DMS153 treated with DMSO at 0.1 percent for 48 hours (cell line): ENCODE measurements around the gene TMEM200A.

Source experiments
- DNase-seq: peaks from one replicate; lab custom pipeline; 2025; ENCODE audit not compliant: unreplicated experiment; lab: John Stamatoyannopoulos, UW

Gene TMEM200A

DNA sequence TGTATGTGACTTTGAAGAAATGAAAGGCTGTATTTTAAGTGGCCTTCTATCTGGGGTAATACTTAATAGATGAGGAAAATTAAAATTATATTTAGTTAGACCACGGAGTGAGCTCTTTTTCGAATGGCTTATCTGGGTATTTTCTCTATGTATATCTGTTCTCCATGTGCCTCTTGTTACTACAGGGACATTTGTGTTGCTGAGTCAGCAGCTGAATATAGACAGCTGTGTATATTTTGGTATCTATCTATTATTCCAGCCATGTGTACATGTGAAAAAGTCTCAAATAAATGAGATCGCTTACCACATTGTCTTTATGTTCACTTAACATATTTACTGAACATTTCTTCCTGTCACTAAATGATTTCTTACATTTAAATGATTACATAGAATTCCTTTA lies 57.2 kb downstream of the TMEM200A start:
- DNase-seq = no peak

DNA sequence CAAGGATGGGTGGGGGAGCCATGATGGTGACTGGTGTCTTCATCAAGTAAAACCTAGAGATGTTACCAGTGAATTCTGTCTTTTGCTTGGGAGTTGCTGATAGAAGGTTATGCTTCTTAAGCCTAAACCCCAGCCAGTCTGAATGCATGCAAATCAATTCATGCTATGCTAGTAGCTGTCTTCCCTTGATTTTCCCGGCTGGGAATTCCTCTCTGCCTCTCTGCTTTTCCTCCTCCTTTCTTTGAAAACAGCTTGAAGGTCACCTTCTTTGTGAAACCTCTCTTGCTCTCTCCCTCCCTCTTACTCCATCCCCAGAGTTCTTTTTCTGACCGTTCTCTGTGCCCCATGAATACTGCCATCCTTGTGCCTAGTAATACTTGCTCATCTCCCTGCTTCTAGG lies 58.9 kb downstream of the TMEM200A start:
- DNase-seq = no peak

DNA sequence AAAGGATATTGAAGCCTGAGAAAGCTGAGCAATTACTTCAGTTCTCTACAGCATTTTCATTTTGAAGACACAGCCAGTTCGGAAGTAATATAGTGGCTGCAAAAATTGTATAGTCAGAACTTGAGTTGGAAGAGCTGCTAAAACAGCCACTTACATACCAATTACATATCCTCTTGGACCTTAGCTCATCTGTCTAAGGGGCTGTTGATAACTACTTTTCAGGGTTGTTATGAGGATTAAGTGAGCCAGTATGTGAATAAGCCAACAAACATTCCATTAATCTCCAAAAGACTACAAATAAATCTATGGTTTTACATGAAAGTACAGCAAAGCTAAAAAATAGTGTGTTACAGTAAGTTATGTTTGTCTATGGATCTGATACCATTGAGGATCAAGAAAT lies 59.7 kb downstream of the TMEM200A start:
- no peak for DNase-seq

DNA sequence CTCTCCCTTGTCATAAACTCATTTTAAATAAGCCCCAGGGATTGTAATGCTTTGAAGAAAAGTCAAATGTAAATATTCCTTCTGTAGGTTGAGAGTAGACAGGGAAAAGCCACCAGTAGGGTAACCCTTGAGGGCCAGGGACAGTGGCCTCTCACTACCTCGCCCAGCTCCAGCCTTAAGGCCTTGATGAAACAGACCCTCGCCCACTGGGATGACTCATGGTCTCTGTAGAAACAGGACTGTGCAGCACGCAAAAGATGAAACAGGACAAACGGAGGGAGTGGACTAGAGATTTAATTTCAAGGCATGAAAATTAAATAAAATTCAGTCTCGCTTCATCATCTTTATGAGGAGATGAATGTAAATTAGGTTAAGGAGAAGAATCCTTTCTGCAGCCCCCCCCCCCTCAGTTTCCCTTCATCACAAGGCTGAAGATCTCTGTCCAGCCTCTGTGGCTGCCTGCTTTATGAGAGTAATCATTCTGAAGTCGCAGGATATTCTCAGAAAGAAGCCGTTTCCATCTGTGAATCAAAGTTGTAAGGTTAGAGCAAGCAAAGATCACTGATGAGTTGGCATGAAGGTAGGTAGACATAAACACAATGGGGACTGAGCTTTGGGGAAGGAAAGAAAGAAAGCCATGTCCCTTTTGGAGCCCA lies 60.4 kb downstream of the TMEM200A start:
- DNase-seq = no peak

DNA sequence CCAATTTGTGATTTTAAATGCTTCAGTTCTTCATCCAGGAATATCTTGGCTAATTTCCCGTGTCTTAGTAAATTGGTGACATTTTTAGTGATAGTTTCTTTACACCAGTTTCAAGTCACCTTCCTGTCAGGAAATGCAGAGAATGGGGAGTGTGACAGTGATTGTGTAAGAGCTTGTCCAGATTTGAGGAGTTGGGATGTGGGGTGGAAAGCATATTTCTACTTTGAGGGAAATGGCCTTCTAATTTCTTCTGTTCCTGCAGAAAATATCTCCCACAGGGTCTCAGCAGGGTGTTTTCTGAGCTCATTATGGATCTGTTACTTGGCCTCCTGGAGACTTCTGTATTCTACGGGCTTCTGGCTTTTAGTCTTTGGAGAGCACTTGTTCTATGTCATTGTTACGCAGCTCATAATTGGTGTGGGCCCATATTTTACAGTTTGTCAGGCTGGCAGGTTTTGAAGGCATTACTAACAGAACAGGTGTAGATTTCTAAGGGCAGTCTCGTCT lies 65.6 kb downstream of the TMEM200A start:
- DNase-seq = no peak

DNA sequence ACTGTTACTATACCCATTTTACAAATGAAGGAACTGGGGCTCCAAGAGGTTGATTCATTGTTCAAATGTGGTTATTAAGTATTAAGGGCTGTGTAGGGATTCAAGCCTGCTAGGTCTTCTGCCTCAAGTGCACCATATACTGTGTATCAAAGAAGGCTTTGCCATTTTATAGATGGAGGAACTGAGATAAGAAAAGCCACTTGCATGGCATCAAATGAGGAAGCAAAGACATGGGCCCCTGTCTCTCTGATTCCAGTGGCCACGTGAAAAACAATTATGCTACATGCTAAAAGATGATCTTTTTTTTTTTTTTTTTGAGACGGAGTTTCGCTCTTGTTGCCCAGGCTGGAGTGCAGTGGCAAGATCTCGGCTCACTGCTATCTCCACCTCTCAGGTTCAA lies 67.0 kb downstream of the TMEM200A start:
- DNase-seq = no peak

DNA sequence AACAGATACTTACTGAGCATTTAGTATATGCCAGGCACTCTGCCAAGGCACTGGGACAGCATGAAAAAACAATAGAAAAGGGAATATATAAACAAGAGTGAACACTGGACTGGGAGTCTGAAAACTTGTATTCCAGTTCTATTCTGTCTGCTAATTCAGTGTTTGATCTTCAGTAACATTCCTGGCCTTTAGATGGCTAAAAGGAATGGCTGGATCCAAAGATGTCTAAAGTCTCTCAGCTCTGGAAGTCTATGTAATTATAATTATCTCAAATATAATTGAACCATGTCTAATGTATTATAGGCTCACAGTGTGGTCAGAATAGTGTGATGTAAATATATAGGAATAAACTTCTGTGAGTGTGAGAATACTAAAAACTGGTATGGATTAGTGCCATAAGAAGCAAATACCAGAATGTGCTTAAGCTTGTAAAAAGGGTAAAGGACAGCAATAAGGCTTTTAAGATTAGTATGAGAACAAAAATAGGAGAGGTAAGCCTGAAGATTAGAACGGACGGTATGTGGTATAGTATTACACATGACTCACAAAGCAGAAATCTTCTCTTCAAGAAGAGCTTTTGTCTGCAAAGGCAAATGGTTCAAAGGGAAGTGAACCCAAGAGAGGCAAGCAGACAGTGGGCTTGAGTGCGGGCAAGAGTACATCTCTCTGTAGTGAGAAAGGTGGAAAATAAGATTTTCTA lies 68.5 kb downstream of the TMEM200A start:
- DNase-seq = no peak

DNA sequence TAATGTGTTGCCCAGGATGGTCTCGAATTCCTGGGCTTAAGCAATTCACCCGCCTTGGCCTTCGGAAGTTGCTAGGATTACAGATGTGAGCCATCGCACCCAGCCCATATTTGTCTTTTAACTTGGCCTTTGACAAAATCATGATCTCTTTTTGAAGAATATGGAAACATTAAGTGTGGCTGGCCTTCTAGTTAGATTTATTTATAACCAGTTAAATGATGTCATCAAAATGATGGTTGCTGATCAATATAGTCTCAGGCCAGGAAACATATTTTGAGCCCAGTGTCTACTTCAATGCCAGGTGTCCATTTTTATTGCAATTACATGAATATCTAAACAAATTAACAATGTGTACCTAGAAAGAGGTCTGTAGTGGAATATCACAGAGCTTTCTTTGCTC lies 69.4 kb downstream of the TMEM200A start:
- DNase-seq = no peak

DNA sequence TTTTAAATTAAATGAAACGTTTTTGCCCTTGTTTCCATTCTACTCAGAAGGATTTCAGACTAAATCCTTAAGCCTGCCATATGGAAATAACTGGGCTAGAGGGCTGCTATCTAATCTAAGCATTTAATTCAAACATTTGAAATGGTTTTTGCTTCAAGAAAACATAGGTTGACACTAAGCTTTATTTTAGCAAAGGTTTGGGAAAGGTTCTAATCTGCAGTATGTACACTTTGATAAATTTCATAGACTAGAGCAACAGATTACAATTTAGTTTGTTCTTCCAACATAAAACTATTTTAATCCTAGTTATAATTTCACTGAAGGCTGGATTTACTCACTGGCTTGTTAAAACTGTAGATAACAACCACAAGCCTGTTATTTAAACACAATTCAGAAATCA lies 72.1 kb downstream of the TMEM200A start:
- DNase-seq = no peak

DNA sequence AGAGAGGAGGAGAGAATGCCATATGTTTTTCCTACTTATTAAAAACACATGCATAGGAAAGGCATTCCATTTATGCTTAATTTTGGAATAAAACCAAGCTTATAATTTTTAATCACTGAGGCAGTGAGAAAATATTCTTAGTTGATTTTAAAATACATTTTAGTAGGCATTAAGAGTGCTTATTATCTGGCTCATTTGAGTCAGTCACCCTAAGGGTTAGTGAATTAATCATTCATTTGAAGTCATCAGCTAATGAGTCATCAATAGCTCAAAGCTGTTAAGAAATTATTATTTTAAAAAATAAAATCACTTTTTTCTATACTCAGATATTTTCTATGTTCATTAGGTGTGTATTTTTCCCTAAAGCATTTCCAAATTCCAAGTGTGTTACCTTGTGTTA lies 81.6 kb downstream of the TMEM200A start:
- no peak for DNase-seq

DNA sequence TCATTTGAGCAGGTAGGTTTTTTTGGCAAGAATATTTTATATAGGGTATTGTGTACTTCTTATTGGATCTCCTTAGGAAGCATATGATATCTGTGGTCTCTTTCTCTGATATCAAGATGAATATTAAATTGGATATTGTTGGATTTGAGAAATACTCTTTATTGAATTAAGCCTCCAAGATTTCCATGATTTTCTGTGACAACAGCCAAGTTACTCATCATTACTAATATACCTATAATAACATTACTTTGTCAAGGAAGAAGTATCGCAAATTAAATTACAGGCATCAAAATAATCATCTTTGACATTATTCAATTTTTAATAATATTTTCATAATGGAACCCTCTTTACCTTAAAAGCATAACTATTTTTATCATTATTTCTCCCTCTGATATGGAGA lies 86.5 kb downstream of the TMEM200A start:
- no peak for DNase-seq

DNA sequence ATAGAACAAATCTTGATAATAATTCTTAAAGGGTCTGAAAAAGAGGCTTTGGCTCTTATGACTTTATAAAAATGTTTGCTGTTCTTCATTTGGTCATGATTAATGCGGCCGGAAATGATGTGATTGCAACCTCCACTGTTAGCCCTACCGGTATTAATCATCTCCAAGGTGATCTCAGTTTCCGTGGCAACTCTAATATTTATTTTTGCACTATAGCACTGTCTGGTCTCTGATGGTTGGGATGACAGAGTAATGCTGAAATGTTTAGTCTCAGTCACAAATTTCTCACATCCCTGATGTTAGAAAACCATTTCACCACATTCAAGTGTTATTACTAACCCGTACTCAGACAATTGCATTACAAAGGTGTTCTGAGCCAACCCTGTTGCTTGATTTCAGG lies 87.4 kb downstream of the TMEM200A start:
- no peak for DNase-seq

DNA sequence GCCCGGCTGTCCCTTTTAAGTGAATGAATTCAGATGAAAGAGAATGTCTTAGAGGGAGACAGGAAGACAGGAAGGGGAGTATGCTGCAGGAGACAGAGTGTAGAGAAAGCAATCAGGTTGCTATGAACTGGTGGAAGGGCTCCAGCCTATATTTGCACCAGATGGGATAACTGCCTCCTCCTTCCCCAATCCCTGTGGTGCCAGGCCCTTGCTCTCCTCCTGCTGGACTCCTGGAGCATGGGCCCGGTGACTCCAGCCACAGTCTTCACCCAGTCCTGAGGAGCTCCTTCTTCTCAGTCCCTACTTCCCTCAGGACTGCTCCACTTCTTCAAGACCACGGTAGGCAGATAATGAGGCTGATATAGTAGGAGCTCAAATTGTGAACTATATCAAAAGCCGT lies 91.8 kb downstream of the TMEM200A start:
- DNase-seq = no peak

DNA sequence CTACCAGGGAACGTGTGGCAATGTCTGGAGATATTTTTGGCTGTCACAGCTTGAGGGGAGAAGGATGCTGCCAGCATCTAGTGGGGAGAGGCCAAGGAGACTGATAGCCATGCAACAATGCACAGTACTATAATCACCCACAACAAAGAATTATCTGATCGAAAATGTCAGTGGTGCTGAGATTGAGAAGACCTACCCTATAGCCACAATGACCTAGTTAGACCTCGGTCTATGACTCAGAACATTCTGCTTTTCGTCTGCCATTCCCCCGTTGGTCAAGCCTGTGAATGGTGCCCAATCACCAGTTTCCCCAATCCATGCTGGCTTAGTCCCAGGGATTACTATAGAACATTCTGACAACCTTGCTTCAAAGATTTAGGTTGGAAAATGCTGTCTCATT lies 93.5 kb downstream of the TMEM200A start:
- DNase-seq = no peak

DNA sequence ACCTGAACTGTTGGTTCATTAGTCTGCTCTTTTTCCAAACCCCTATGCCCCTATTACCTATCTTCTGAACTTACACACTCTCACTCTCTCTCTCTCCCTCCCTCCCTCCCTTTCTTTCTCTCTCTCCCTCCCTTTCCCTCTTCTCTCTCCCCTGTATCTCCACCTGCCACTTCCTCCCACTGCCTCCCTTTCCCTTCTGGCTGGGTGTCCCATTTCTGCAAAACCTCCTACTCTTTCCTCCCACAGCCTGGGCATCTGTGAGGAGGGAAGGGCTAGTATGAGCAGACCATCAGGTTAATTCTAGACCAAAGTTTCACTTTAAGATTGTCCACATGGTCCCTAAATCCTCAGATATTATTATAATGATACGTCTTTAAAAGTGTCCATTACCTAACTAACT lies 95.1 kb downstream of the TMEM200A start:
- no peak for DNase-seq

DNA sequence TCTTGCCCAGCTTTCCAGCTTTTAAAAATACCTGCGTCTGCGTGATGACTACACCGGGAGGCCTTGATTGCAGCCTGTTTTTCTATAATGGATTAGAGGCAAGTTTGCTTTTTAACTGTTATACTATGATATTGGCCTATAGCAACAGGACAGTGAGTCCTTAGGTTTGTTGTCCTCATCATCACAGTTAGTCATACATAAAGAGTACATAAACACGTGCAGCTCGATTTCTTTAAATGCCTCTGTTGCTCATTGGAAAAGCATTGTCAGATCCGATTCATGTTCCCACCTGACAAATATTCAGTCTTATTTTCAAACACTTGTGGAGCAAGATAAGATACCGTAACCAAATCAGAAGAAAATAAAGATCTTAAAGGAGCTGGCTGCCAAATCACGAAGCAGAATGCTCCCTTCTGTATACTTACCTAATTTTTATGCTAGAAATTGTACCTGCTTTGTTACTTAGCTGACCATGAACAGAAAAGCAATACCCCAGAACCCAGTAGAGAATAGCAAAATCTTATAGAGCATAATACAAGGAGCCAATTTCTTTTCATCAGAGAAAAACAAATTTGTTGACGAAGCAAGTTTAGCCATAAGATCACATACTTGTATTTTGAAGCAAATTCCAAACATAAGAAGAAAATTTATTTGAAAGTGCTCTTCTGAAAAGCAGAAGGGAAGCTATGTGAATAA lies 100.4 kb downstream of the TMEM200A start:
- DNase-seq = no peak

DNA sequence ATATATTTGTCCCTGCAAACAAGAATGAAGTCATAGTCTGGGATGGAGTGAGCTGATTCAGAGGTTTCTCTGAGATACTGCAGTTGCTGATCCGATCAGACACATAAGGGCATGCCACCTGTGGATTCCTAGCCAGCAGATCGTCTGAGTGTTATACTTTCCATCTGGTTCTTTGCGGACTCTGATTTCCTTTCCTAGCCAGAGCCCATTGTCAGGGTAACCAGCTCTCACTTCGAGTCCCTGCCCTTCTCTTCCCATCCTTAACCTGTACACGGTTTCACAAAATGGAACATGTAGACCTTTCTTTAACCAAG lies 100.9 kb downstream of the TMEM200A start:
- DNase-seq = no peak

DNA sequence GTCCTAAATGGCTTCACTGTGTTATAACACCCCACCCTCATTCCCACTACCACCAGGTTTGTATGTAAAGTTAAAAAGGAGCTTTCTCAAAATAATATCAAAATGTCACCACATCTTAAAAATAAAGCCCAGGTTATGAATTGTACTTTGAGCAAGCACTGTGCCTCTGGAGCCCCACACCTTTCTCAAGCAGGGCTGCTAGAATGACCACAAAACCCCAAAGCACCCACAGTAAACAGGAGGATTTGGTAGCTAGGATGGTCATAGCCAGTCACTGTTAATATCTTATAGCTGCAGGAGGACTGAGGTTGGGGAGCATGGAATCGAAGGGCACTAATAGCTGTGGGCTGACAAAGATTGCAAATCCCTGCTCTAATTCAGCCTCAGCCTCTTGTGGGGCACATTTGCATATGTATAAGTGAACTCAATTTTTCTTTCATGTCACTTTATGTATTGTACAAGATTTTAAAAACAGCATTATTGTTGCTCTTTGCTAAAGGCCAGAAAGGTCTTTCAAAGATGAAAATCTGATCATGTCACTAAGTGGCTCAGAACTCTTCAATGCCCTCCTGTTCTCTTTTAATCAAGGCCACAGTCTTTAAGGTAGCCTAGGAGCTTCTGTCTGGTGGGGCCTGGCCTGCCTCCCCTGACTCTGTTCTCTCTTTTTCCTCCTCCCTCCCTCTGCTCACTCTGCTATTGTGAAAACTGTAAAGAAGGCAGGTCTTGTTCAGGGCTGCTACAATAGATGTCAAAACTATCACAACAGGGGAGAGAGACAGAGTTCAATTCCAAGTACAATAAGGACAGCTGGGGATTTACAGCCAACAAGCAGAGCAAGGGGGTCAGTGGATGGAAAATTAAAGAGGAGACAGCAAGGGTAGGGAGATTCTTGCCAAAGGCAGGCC lies 101.6 kb downstream of the TMEM200A start:
- DNase-seq = no peak

DNA sequence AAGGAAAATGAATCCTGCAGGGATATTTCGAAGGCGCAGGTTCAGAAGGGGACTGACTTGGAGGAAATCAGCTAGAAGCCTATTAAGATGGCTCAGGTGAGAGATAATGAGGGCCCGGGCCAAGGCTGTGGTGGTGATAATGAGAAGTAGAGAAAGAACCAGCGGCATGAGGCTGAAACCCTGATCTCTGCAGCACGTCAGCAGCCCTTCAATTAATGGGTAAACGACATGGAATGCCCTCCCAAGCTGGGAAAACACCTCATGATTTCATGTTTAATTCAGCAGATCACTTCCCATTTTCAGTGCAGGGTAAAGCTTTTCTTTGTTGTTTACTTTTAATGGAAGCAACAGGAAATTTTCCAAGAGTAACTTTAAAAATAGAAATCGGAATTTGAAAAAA lies 104.9 kb downstream of the TMEM200A start:
- no peak for DNase-seq

DNA sequence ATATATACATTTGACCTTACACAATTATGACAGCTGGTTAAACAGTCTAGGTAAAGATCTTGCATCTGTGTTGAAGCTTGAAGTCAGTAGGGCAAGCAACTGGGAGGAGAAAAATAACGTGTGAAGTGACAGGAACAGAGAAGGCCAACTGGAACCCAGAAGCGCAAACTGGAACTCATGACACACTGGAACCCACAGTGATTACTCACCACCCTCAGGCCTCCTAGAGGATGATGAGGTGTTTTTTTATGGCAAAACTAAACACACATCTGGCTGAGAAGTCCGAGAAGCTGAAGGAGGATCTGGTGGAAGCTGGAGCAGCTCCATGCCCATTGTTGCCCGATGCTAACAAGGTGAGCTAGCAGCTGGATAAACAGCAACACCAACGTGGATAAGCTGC lies 108.1 kb downstream of the TMEM200A start:
- DNase-seq = no peak

DNA sequence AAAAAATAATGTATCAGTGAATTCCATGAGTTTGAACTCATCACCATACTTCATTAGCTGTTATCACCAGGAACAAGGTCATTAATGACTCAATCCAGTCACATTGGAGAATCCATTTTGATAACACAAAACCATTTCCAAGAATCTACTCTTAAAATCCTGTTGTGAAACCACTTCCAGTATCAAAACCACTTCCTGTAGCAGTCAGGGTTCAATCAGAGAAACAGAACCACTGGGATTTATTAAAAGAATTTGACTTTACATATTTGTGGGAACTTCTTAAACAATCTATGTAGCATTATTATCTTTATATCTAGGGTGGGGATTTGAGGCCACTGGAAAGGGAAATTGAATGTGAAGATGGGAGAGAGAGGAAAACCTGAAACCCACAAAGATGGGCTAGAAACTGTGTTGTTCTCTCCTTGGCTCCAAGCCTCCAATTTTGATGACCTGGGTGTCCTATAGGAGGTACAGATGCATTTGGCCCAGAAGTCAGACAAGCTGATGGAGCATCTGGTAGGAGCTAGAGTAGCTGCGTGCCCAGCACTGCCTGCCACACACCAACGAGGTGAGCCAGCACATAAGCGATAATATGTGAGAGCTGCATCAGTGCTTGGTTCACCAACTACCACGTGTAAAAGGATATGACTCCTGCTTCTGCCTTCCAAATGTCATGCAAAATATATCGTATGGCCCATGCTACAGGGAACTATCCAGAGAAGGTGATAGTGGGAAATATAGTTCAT lies 117.0 kb downstream of the TMEM200A start:
- DNase-seq = no peak
